Measurements from ENCODE around the gene DLGAP1.

GRCh38 chr18:3715231-3716080, 739.7 kb downstream of the DLGAP1 start:
- TF ChIP-seq CTCF (IDR thresholded peaks at IDR 0.05): no peak
- no peak for TF ChIP-seq POLR2AphosphoS5 (IDR thresholded peaks at IDR 0.05)

Measured in gastroesophageal sphincter (tissue), 3 donors.